Effector memory CD4-positive, alpha-beta T cell (primary cell): ENCODE data around the gene CA5A.
A peak's percentile ranks its signal among the peaks of the same experiment; 100 is the strongest.
"Not testable (repeated sequence)": the region's sequence is repeated elsewhere in the genome, so short reads cannot be mapped to it uniquely, and the experiment has no call there.

Experiments
- DNase-seq, 3 donors: peaks; one replicate each; pipeline ENCODE4 v3.0.0-alpha.2; 2020
- H3K27ac ChIP-seq: 2 replicates; pipeline ENCODE4 v1.7.0; 2013; ENCODE audit warnings: mild to moderate bottlenecking, low read length, moderate library complexity; ENCODE audit not compliant: insufficient read depth, poor library complexity, severe bottlenecking
- H3K27me3 ChIP-seq: replicated peaks from 2 replicates; pipeline ENCODE4 v1.7.0; 2013; ENCODE audit warnings: mild to moderate bottlenecking, low read length; ENCODE audit not compliant: insufficient read depth, control insufficient read depth, poor library complexity, severe bottlenecking
- H3K36me3 ChIP-seq: 2 replicates; pipeline ENCODE4 v1.7.0; 2013; ENCODE audit warnings: mild to moderate bottlenecking, low read length, moderate library complexity; ENCODE audit not compliant: control insufficient read depth, insufficient read depth
- H3K4me1 ChIP-seq: 2 replicates; pipeline ENCODE4 v1.7.0; 2013; ENCODE audit warnings: low read length, mild to moderate bottlenecking; ENCODE audit not compliant: control insufficient read depth, insufficient read depth, poor library complexity, severe bottlenecking
- H3K4me3 ChIP-seq: 2 replicates; pipeline ENCODE4 v1.7.0; 2013; ENCODE audit warnings: low read length, low read depth, mild to moderate bottlenecking; ENCODE audit not compliant: insufficient read depth, poor library complexity, severe bottlenecking
- H3K9me3 ChIP-seq: 2 replicates; pipeline ENCODE4 v1.7.0; 2013; ENCODE audit warnings: mild to moderate bottlenecking, low read length, moderate library complexity; ENCODE audit not compliant: control insufficient read depth

CA5A gene

GRCh38 chr16:87917503-87917902, 18.8 kb downstream of the CA5A start:
- Histone ChIP-seq H3K36me3 (no peaks in the 10 kb centered on the region), H3K4me1 (no peaks in the 10 kb centered on the region), H3K4me3 (no peak overlapping the region), H3K27ac (no peak overlapping the region), H3K9me3 (no peaks in the 10 kb centered on the region), H3K27me3 (no peaks in the 10 kb centered on the region)
- DNase-seq, result no peak

- H3K27ac ChIP-seq, result no peak overlapping the region
- no peak overlapping the region for H3K4me3 ChIP-seq
- DNase-seq, result no peak
- H3K9me3 ChIP-seq, result no peaks in the 10 kb centered on the region
- H3K36me3 ChIP-seq, result no peaks in the 10 kb centered on the region
- no peaks in the 10 kb centered on the region for H3K27me3 ChIP-seq
- no peaks in the 10 kb centered on the region for H3K4me1 ChIP-seq
These were observed 21.5 kb downstream of the CA5A start for GRCh38 chr16:87914812-87915211.

GRCh38 chr16:87914021-87914725, 22.2 kb downstream of the CA5A start:
- H3K27ac ChIP-seq, H3K4me3 ChIP-seq, H3K36me3 ChIP-seq, H3K27me3 ChIP-seq, H3K9me3 ChIP-seq, DNase-seq, H3K4me1 ChIP-seq: not testable (repeated sequence)

GRCh38 chr16:87912691-87913090, 23.6 kb downstream of the CA5A start:
- not testable (repeated sequence) for DNase-seq, H3K36me3 ChIP-seq, H3K27ac ChIP-seq, H3K4me1 ChIP-seq, H3K27me3 ChIP-seq, H3K4me3 ChIP-seq, H3K9me3 ChIP-seq

GRCh38 chr16:87911106-87911763, 25.1 kb downstream of the CA5A start:
- H3K4me3 ChIP-seq, DNase-seq, H3K9me3 ChIP-seq, H3K27me3 ChIP-seq, H3K27ac ChIP-seq, H3K4me1 ChIP-seq, H3K36me3 ChIP-seq: not testable (repeated sequence)

GRCh38 chr16:87909203-87909935, 27.0 kb downstream of the CA5A start:
- DNase-seq, result peak; percentile 55 to 61 (median 57)
- not testable (repeated sequence) for H3K27ac ChIP-seq

GRCh38 chr16:87908101-87908500, 28.2 kb downstream of the CA5A start:
- not testable (repeated sequence) for DNase-seq, H3K36me3 ChIP-seq, H3K9me3 ChIP-seq, H3K4me3 ChIP-seq, H3K27ac ChIP-seq, H3K27me3 ChIP-seq, H3K4me1 ChIP-seq

More at GRCh38 chr16:87909203-87909935, 27.0 kb downstream of the CA5A start:
- H3K4me1 ChIP-seq, H3K27me3 ChIP-seq, H3K36me3 ChIP-seq, H3K4me3 ChIP-seq, H3K9me3 ChIP-seq: not testable (repeated sequence)

GRCh38 chr16:87905521-87905920, 30.8 kb downstream of the CA5A start:
- not testable (repeated sequence) for H3K27ac ChIP-seq, H3K36me3 ChIP-seq, H3K9me3 ChIP-seq, H3K27me3 ChIP-seq, H3K4me1 ChIP-seq, H3K4me3 ChIP-seq, DNase-seq

GRCh38 chr16:87904963-87905362, 31.4 kb downstream of the CA5A start:
- H3K4me1 ChIP-seq, H3K9me3 ChIP-seq, H3K27me3 ChIP-seq, H3K4me3 ChIP-seq, H3K27ac ChIP-seq, DNase-seq, H3K36me3 ChIP-seq: not testable (repeated sequence)

GRCh38 chr16:87900489-87900888, 35.8 kb downstream of the CA5A start:
- H3K9me3 ChIP-seq, H3K36me3 ChIP-seq, H3K27me3 ChIP-seq, H3K4me3 ChIP-seq, H3K27ac ChIP-seq, DNase-seq: not testable (repeated sequence)
- peaks cover 27% of the 10 kb centered on the region for H3K4me1 ChIP-seq
